Body of pancreas (tissue), 4 donors: ENCODE results near the gene RANBP17. TPM values are rescaled to one million over a fixed set of nuclear protein-coding genes. Genes with fewer than 3 reads are reported as not detected.

Experiments
- ATAC-seq: fragments of 150-250 bp; one replicate; pipeline ENCODE4 v1.9.1; 2016
- DNase-seq, 4 donors: peaks; one replicate each; pipeline ENCODE4 v3.0.0-alpha.2; 2019
- H3K27ac ChIP-seq, 4 donors: fragments of 200-600 bp; sonication (generic); 1 replicate in 3 of 4; 2 replicates in 1 of 4; pipeline versions ENCODE4 v1.5.1 to v1.6.1; 2016 to 2019; ENCODE audit warnings: mild to moderate bottlenecking in 1 of 4, mixed read lengths in 1 of 4, moderate library complexity in 1 of 4
- H3K27me3 ChIP-seq, 2 donors: fragments of 200-600 bp; sonication (generic); one replicate each; pipeline ENCODE4 v1.6.0; 2016; ENCODE audit warnings: mild to moderate bottlenecking in 1 of 2
- H3K36me3 ChIP-seq, 2 donors: fragments of 200-600 bp; sonication (generic); replicated peaks in 1 of 2; 2 replicates each; pipeline ENCODE4 v1.5.1; 2016; ENCODE audit warnings: low read depth in 2 of 2; ENCODE audit not compliant: insufficient read depth in 1 of 2
- H3K4me1 ChIP-seq: fragments of 200-600 bp; sonication (generic); one replicate; pipeline ENCODE4 v1.6.0; 2016
- H3K4me3 ChIP-seq, 2 donors: fragments of 200-600 bp; sonication (generic); 1 replicate in 1 of 2; 2 replicates in 1 of 2; pipeline ENCODE4 v1.5.1; 2016 to 2019
- H3K9me3 ChIP-seq, 3 donors: fragments of 200-600 bp; sonication (generic); 1 replicate in 2 of 3; 2 replicates in 1 of 3; pipeline ENCODE4 v1.5.1; 2016
- CTCF ChIP-seq, 7 experiments: fragments of 450-650 bp in 4 of 7; fragments of 200-600 bp in 3 of 7; sonication (generic) in 3 of 7; IDR thresholded peaks; one replicate each; pipeline ENCODE4 v1.5.1; 2016 to 2019; ENCODE audit warnings: antibody characterized with exemption in 7 of 7
- POLR2A ChIP-seq, 3 donors: fragments of 450-650 bp; IDR thresholded peaks; one replicate each; pipeline ENCODE4 v1.6.1; 2016; ENCODE audit warnings: antibody characterized with exemption in 3 of 3, mild to moderate bottlenecking in 2 of 3
- WGBS, 2 donors: methylation state at CpG; one replicate each; pipeline ENCODE4 v1.1.5; 2017; 5-methylcytosine and 5-hydroxymethylcytosine counted together
- intact Hi-C: fragments of 100-400 bp; cut with DNase I; formaldehyde crosslinking; loops from one replicate; pipeline ENCODE4 v1.15.1; 2023
- total RNA-seq, 2 donors: library from RNA; depleted of rRNA; stranded (reverse); fragments of >200 nt; gene quantifications; one replicate each; pipeline ENCODE4 v1.1.0, GENCODE V29; 2016

The RANBP17 gene
- total RNA-seq, 2 donors from 2014 or later, result 6.6 to 9.1 TPM

- TF ChIP-seq POLR2A (IDR thresholded peaks at IDR 0.05) (no peak), CTCF (IDR thresholded peaks at IDR 0.05) (no peak)
- intact Hi-C loops, result no loop called here
- Histone ChIP-seq H3K36me3 (no peaks in the 10 kb centered on the region), H3K4me1 (no peaks in the 10 kb centered on the region), H3K4me3 (no peak overlapping the region), H3K27me3 (no peaks in the 10 kb centered on the region), H3K27ac (no peak overlapping the region), H3K9me3 (no peaks in the 10 kb centered on the region)
- ATAC-seq (no peak), DNase-seq (no peak)
These were observed 269.7 kb downstream of the RANBP17 start for GRCh38 chr5:171131497-171131896.

- intact Hi-C loops, result no loop called here
- TF ChIP-seq CTCF (IDR thresholded peaks at IDR 0.05) (no peak), POLR2A (IDR thresholded peaks at IDR 0.05) (no peak)
- no peaks in the 10 kb centered on the region for H3K9me3 ChIP-seq
- H3K27ac ChIP-seq, result no peak overlapping the region
- DNase-seq (no peak), ATAC-seq (no peak)
- H3K27me3 ChIP-seq, result no peaks in the 10 kb centered on the region
- WGBS, 2 donors, result 81 to 88% methylated on average over 1 of the region's 1 CpG
- H3K4me3 ChIP-seq, result no peak overlapping the region
- no peaks in the 10 kb centered on the region for H3K4me1 ChIP-seq
- H3K36me3 ChIP-seq, result no peaks in the 10 kb centered on the region
These were observed 276.1 kb downstream of the RANBP17 start for GRCh38 chr5:171137768-171138525.

DNA sequence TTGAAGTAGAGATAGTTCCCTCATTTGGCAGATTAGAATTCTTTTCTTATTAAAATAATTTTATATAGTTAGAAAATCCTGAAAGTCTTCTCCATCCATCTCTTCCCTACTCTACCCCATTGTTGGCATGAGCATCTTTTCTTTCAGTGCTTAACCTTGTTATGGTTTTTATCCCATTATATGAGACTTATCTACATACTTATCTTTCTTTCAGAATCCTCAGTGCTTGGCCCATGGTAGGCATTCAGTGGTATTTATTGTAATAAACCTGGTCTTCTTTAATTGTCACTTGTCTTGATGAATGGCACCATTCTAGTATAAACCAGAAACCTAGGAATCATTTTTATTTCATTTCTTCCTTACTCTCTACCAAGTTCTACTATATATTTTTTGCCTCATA lies 277.4 kb downstream of the RANBP17 start:
- H3K4me1 ChIP-seq, result no peaks in the 10 kb centered on the region
- no peaks in the 10 kb centered on the region for H3K27me3 ChIP-seq
- no peak overlapping the region for H3K27ac ChIP-seq
- intact Hi-C loops, result no loop called here
- no peaks in the 10 kb centered on the region for H3K9me3 ChIP-seq
- ATAC-seq (no peak), DNase-seq (no peak)
- H3K36me3 ChIP-seq, result no peaks in the 10 kb centered on the region
- H3K4me3 ChIP-seq, result no peak overlapping the region
- no peak for TF ChIP-seq CTCF (IDR thresholded peaks at IDR 0.05)
- no peak for TF ChIP-seq POLR2A (IDR thresholded peaks at IDR 0.05)

DNA sequence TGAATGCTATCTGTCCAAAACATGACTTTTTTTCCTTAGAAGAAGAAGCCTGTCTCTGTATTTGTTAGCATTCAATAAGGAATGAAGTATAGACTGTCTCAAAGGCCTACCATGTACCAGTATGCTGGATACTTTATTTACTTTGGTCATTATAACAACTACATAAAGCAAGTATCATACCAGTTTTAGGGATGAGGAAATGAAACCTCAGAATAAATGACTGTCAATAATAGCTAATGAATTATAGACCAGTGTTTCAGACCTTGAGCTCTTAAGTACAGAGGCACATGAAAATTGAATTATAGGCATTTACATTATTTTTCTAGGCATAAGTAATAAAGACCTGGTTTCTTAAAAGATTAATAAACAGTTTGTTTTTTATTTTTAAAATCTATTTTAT lies 280.8 kb downstream of the RANBP17 start:
- H3K4me3 ChIP-seq, result no peak overlapping the region
- H3K9me3 ChIP-seq, result no peaks in the 10 kb centered on the region
- intact Hi-C loops, result no loop called here
- H3K36me3 ChIP-seq, result no peaks in the 10 kb centered on the region
- no peak overlapping the region for H3K27ac ChIP-seq
- H3K4me1 ChIP-seq, result no peaks in the 10 kb centered on the region
- no peak for DNase-seq
- no peak for ATAC-seq
- TF ChIP-seq POLR2A (IDR thresholded peaks at IDR 0.05), result no peak
- TF ChIP-seq CTCF (IDR thresholded peaks at IDR 0.05), result no peak
- no peaks in the 10 kb centered on the region for H3K27me3 ChIP-seq

DNA sequence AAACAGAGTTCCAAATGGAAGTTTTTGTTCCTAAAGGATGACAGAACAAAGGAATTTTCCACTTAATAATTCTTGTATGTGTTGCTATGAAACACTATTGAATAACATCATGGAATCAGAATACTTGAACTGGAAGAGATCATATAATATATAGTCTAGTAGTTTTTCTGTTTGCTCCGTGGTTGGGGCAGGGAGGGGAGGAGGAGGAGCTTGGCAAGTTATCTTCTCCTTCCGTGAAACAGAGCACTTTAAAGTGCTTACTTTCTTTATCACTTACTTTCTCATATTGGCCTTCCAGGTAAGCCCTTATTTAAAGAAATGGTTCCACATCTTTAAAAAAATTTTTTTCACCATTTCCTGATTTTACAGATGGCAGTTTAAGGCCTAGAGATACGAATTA lies 281.4 kb downstream of the RANBP17 start:
- no peaks in the 10 kb centered on the region for H3K27me3 ChIP-seq
- intact Hi-C loops, result no loop called here
- H3K27ac ChIP-seq, result no peak overlapping the region
- H3K4me1 ChIP-seq, result no peaks in the 10 kb centered on the region
- no peaks in the 10 kb centered on the region for H3K36me3 ChIP-seq
- H3K4me3 ChIP-seq, result no peak overlapping the region
- 40 to 48% methylated on average over 3 of the region's 3 CpGs for WGBS, 2 donors
- DNase-seq (no peak), ATAC-seq (no peak)
- TF ChIP-seq CTCF (IDR thresholded peaks at IDR 0.05) (no peak), POLR2A (IDR thresholded peaks at IDR 0.05) (no peak)
- no peaks in the 10 kb centered on the region for H3K9me3 ChIP-seq
